ENCODE measurements around the gene CRISP1.
A peak's percentile ranks its signal among the peaks of the same experiment; 100 is the strongest.
"Not testable (repeated sequence)": the region's sequence is repeated elsewhere in the genome, so short reads cannot be mapped to it uniquely, and the experiment has no call there.

The CRISP1 gene, protein sequence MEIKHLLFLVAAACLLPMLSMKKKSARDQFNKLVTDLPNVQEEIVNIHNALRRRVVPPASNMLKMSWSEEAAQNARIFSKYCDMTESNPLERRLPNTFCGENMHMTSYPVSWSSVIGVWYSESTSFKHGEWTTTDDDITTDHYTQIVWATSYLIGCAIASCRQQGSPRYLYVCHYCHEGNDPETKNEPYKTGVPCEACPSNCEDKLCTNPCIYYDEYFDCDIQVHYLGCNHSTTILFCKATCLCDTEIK

DNA sequence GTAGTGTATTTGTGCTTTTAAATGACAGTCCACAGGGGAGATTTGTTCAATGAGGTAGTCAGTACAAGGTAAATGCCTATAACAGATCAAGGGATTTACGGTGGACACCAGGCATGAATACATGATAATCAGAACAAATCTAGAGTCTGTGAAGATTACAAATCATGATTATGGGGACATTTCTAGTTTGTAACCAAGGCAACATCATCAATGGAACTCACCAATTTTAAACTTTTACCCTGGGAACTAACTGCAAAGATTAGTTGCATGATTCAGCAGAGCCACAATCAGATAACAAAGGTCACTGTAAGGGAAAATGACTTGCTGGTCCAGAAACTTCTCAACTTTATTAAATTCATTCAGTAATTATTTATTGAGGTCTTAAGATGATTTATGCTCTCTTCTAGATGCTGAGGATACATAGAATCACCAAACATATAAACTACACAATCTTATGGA is at the start of gene CRISP1:
CRISP1 (minus strand) TSS at position 51 of the 459 bp plus-strand sequence. CDS start 9,135 bp downstream, outside the sequence.
- DNase-seq: no peak

DNA sequence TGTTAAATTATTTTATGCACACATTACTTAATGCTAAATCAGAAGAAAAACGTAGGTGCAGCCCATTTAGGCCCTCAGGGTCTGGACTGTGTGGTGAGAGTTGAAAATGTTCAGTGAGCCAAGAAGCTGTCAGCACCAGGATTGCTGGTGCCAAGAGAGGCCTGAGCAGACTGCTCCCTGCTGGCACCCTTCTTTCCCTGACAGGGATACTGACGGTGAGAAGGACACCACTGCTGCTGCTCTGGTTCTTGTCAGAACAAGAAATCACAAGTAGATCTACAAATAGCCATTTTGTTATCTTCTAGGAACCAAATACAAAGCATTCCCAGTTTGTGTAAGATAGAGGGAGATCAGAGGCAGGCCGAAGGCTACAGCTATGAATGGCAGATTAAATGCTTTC is 48.7 kb upstream of the CRISP1 start:
- no peak for DNase-seq

DNA sequence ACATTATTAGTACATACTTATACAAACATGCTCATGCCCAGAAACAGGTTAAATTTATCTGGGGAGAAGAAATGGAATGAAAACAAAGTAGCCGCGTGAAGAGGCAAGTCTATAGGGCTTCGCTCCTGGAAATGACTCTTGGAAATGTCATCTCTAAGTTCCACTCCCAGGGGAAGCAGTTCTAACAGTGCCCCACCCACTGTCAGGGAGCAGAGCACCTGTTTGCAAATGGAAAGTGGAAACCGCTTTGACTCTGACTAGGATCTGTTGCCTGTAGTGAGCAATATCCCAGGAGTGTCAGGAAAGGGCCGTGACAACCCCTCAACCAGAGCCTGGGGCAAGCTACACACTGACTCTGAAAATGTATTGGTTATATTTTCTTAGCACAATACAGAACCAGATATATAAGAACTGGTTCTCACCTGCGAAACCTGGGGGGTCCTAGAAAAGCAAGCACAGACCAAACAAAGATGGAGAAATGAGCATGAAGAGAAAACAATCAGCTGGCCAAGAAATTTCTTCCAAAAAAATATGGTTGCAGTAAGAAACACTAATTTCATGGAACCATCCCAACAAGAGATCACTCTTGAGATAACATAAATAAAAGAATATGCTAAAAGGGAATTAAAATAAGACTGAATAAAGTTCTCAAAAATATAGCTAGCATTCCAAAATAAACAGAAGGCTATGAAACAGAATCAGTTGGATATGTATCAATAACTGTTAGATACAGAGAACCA is 47.5 kb upstream of the CRISP1 start:
- peak; percentile 38 for DNase-seq

DNA sequence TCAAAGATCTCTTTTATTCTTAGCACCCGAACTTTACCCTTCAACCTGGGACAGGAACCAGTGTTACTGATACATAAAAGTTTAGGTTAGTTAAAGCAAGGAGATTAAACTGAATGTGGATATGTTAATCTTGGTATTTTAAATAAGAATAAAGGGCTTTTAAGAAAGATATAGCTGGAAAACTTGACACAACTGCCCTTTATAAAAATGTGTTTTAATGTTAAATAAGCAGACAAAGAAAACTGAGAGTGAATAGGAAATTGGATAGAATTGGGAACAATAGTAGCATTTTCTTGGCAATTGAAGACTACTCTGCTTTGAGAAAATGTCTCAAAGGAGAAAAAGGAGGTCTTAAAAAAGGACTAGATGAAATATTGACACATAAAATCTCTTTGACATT is 45.9 kb upstream of the CRISP1 start:
- no peak for DNase-seq

DNA sequence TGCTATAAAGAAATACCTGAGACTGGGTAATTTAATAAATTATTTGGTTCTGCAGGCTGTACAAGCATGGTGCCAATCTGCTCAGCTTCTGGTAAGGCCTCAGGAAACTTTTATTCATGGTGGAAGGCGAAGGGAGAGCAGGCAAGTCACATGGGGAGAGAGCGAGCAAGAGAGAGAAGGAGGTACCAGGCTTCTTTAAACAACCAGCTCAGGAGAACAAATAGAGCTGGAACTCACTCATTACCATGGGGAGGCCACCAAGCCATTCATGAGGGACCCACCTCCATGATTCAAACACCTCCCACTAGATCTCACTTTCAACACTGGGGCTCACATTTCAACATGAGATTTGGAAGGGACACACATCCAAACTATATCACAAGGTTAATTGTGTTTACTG is 44.9 kb upstream of the CRISP1 start:
- DNase-seq: no peak

DNA sequence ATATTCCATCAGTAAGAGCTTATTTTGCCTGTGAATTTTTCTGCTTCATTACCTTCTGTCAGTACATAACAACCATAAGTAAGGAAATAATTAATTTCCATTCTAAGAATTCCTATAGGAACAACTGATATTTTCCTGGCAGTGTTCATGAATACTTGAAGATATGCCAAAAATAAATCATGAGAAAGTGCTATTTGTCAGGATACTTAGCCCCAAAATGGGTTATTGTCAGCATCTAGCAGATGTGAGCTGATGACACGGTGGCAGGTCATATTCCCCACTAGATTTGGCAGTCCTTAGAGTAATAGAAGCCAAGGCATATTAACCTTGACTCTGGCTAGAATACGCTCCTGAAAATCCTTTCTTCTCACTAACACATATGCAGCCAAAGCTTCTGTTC is 43.2 kb upstream of the CRISP1 start:
- DNase-seq: no peak

DNA sequence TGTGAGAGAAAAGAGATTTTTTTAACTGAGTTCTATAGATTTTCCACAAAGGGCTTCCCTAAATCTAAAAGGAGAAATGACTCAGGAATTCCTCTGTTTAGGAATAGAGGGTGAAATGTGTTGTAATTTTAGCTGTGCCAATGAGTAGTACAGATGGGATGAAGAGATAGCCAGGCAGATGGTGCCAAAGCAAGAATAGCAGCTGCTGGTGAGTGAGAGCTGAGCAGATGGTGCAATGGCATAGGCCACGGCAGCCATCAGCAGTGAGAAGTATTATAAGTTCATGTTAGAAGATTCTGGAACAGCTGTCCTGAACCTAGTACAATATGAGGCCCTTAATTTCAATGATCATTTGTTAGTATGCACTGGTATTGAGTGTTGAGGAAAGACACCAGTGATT is 40.2 kb upstream of the CRISP1 start:
- DNase-seq: no peak

DNA sequence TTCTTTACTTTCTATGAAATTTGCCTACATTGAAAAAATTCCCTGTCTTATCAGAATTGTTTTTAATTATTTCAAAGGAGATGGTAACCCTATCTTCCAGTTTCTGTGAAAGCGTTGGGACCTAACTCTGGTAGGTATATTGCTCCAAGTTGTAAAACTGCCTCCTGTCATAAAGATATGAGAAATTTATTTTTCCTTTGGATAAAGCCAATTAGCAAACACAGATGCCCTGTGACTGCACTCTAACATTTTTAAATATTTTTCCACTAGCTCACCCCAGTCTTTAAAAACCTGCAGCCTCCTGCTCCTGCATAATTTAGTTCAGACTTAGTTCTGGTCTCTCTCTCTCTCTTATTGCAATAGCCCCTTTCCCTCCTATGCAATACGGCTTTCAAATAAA is 39.0 kb upstream of the CRISP1 start:
- DNase-seq: no peak

DNA sequence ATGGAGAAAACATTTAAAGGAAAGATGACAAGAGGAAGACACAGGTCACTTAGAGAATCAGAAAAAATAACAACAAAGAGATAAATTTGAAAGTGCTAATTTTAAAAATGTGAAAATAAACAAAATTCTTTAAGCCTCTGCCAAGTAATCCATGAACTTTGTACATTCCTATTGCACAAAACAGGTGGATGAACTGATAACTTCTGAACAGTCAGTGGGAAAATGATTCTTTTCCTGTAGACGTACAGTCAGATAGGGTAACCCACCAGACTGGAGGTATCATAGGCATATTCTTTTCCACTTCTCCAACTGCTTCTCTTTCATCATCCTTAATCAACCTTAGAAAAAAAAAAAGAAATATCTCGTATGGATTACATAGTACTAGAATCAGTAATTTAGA is 36.5 kb upstream of the CRISP1 start:
- DNase-seq: no peak

DNA sequence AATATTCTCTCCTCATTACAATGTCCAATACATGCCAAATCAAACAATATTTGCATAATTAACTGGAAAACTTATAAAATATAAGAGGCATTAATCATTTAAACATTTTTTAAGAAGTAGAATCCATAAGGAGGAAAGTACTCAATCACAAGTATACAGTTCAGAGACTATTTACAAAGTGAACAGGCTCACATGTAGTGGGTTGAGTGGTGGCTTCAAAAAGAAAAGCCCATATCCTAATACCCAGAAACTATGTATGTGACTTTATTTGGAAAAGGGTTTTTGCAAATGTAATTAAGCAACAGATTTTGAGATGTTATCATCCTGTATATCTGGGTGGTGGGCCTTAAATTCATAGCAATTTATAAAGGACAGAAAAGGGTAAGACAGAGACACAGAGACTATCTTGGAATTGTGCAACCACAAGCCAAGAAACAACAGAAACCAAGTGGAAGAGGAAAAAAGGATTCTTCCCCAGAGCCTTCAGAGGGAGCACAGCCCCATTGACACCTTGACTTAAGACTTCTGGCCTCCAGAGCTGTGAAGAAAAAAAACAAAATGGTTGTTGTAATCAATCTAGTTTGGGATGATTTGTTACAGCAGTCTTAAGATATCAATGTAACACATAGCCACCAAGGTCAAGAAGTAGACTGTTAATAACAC is 32.7 kb upstream of the CRISP1 start:
- no peak for DNase-seq

DNA sequence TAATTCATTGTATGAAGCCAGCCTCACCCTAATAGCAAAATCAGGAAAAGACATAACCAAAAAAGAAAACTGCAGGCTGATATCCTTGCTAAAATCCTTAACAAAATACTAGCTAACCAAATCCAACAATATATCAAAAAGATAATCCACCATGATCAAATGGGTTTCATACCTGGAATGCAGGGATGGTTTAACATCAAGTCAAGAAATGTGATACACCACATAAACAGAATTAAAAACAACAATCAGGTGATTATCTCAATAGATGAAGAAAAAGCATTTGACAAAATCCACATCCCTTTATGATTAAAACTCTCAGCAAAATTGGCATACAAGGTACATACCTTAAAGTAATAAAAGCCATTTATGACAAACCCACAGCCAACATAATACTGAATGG is 29.2 kb upstream of the CRISP1 start:
- DNase-seq: not testable (repeated sequence)

DNA sequence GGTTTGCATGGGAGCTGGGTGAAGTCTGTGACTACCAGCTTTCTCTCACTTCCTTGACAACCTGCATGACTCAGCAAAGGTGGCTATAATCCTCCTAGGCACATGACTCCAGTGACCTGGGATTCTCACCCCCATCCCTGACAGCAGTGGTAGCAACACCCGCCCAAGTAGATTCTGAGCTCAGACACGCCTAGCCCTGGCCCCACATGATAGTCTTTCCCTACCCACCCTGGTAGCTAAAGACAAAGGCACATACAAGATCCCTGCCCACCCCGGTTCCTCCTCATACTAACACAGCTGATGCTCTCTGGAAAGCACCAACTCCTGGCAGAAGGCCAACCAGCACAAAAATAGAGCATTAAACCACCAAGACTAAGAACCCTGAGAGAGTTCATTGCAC is 25.9 kb upstream of the CRISP1 start:
- no peak for DNase-seq

DNA sequence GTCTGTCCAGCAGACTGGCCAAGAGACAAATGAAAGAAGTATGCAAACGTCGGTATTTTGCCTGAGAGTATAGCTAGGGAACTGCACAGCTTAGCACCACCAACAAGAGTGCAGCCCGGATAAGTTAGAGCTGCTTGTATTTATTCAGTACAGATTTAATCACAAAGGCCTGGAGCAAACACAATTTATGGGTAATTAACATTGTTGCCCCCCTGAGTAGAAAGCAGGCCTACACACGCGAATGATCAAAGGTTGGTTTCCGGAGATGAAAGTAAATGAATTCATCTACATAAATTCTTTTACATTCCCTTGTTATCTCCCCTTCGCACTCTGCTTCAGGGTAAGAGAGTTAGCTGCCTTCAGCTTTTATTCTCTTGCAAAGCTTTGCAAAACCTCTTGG is 24.7 kb upstream of the CRISP1 start:
- DNase-seq: no peak

DNA sequence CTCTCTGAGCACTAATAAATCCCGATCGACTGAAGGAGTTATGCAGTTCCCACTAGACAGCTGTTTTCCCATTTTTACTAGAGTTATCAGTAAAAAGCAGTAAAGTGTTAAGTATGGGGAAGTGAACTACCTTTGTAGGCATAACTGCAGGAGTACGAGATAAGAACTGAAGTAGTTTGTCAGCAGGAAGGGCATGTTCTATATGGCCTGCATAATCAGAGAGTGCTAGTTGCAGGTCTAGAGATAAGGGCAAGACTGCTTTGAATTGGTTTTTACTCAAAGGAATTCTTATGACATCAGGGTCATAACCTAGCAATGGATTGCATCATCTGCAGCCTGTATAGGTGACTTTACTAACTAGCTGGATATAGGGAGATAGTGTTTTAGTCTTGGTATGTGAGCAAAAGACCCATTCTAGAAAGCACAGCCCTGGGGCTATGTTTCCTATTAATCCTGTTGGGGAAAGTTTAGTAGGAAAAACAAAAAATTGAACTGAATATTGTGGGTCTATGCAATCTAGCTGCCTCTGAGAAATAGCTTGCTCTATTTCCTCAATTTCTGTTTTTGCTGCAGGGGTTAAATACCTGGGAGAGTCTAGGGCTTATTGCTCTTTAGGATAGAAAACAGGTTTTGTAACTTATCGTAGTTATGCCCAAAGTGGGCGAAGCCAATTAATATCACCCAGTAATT is 22.6 kb upstream of the CRISP1 start:
- no peak for DNase-seq

DNA sequence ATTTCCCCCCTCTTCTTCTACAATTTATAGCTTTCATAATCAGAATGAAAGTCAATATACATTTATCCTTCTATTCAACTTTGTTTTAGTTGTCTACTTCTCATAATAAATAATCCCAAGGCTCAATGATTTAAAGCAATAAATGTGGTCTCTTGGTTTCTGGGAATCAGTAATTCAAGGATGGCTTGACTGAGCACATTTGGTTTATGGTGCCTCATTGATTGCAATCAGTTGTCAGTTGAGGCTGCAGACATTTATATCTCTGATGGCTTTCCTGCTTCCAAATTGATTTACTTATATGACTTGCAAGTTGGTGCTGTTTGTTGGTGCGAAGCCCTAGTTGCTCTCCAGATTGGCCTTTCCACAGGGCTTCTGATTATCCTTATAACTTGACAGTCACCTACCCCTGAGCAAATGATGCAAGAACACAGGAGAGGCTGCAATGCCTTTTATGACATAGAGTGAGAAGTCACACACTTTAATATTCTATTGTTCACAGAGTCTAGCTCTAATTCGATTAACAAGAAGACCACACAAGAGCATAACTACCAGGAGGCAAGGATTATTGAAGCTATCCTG is 2.7 kb upstream of the CRISP1 start:
- DNase-seq: no peak

DNA sequence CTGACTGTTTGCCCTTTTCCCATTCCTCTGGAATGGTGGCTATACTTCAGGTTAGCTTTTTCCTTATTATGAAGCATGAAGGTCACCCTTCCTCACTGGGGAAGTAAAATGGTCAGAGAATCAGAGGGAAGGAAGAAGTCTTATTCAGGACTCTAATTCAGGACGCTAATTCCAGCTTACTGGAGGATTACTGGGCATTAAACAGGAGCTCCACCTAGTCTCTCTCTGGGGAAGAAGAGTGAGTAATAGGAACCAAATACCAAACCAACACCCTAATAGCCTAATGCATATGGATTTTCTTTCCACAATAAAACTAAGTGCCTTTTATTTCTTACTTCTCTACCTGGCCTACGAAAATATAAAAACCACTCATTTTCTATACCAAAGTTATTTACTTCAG is 10.1 kb downstream of the CRISP1 start:
- DNase-seq: no peak

DNA sequence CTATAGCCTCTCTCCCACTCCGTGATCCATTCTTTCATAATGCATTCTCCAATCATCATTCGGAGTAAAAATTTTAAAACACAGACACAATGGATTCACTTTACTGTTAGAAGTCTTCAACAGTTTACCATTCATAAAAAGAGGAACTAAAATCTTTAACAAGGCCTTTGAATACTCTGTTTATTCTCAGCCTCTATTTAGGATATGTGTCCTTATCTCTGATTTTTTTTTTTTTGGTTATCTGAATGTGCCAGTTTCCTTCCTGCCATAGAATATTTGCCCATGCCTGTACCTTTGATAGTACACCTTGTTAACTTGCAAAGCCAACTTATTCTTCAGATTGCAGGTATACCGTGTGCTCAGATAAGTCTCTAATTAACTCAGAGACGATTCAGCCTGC is 11.1 kb downstream of the CRISP1 start:
- no peak for DNase-seq

DNA sequence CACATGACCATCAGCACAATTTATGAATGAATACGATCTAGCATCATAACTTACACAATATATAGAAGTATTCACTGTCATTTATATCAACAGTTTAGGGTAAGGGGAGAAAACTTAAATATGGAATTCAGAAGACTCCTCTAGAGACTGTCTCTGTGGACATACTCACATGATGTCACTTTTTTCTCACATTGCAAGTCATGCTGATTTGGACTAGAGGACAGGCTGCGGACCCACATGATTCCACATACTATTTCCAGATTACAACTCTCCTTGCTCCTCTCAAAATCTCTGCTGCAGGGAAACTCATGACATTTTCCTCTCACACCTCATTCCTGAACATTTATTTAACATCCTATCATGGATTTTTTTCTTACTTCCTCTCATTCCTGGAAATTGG is 13.4 kb downstream of the CRISP1 start:
- no peak for DNase-seq

DNA sequence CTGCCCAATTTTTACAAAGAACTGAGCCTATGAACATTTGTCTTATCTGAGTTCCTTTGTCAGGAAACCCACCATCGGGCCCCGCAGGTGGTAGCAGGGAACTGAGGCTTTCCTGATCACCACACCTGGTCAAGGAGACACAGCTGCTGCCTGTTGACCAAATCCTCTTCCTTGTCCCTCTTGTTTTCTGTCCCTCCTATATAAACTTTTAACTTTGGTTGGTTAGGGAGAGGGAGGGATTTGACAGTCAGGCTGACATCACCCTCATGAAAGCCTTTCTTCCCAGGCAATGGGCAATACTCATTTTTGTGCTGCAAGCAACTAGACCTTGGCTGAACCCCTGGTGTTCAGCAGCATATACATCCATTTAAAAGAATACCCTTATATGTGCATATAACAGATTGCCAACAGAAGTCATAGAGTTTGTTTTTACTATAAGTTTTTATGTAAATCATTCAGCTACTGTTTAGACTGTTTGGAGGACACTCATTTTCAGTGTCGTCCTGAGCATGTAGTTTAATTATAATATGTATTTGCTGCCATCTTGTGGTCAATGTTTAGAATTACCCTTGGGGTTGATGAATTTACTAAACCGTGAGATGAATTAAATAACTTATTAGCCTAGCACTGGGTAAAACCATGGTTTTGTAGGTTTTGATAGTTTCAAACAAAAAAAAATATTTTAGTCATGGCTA is 17.0 kb downstream of the CRISP1 start:
- DNase-seq: no peak

DNA sequence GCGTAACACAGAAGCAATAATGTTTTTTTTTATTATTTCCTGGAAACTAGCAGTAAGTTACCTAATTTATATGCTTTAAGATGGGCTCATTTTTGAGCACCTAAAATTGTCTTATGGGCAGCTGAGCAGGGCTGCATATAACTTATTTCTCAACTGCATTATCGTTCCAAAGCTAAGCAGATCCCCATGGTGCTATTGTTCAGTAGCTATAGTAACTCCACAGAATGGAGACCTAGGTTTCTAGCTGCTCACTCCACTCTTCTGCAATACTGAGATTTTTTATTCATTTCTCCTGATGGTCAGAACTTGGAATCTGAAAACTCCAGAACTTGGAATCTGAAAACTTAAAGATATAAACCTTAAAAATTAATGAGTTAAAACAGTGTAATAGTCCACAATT is 18.7 kb downstream of the CRISP1 start:
- no peak for DNase-seq

DNA sequence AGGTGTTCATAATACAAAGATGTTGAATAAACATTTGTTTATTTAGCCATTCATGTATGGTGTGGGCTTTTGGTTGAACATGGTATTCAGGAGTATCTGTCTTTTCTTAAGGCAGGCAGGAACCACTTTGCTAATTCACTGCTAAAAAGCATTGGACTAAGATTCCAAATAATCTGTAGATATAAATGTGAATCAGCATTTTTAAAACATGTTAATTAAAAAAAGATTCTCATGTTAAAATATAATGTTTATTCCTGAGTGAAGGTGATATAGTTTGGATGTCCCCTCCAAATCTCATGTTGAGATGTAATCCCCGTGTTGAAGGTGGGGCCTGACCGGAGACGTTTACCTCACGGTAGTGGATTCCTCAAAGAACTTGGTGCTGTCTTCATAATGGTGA is 19.3 kb downstream of the CRISP1 start:
- no peak for DNase-seq

DNA sequence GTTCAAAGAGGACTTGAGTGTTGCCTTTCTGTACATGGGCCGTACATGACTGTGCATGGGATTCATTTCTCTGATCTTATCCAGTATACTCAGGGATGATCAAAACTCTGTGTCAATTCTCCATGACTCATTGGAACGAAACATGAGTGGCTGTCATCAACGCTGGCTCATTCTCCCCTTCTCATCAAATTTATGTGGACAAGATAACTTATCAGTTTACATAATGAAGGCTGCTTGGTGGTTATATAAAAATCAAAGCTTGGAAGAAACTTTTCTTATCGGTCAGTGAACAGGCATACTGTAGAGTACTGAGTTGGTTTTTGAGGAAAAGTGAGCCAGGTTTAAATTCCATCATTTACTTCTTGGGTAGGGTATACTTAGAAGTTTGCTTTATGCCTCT is 24.9 kb downstream of the CRISP1 start:
- no peak for DNase-seq

DNA sequence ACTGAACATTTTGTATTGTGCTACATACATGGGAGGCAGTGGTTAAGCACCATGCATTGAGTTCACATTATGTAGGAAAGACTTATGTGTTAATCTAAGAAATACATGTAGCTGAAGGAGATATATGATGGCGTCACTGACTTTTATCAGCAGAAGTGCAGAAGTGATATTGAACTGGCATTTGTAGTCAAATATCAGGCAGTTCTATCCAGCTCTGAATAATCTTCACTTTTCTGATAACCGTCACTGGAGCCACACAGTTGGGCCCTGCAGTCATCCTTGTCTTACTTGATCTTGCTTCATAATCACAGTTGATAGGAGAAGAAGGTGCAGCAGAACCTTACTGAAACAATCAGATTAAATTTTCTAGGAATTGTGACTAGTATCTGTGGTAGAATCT is 26.4 kb downstream of the CRISP1 start:
- DNase-seq: no peak
